ENCODE measurements around the gene MRGPRG. TPM values are rescaled to one million over a fixed set of nuclear protein-coding genes. Genes with fewer than 3 reads are reported as not detected.

MRGPRG gene
- total RNA-seq, 2 experiments from 2014 or later = not detected

DNA sequence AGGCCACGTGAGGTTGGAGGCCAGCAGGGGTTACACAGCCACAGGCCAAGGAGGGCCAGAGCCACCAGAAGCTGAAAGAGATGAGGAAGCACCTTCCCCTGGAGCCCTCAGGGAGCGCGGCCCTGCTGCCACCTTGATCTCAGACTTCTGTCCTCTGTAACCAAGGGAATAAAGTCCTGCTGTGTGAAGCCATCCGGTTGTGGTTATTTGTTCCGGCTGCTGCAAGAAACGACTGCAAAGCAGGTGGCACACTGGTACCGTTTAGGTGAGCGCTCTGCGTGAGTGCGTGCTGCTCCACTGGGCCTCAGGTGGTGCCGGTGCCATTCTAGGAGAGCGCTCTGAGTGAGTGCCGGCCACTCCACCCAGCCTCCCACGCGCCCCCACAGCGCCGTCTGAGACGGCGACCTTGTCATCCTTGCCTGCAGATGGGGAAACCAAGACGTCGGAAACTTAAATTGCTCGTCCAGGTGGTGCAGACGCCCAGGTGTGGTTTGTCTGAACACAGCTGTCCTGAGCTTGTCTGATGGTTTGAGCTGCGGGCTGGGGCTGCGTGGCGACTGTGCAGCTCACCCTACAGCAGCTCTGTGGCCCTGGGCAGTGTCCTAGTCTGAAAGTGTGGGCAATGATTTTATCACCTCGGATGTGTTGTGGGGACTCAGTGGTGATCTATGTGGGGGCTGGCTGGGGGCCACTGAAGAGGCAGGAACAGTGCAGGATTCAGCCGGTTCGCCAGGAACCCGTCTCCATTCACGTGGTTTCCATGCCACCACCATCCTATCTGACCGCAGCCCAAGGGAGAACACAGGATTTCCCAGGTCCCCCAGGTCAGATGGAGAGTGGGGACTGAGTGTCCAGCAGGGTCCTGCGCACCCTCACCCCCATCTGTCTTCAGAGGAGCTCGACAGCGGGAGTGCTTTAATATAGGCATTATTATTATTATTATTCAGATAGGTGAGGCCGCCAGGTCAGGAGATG, 4.6 kb upstream of the MRGPRG start:
- Histone ChIP-seq H3K9me2 (ENCODE audit: insufficient read depth, low read length) (no peaks in the 10 kb centered on the region), H3K36me3 (ENCODE audit: insufficient read depth, low read length) (no peaks in the 10 kb centered on the region), H3K4me3 (ENCODE audit: low read depth, low read length, poor library complexity, severe bottlenecking) (no peak overlapping the region), H3K9me3 (ENCODE audit: low read length) (no peaks in the 10 kb centered on the region), H3K4me2 (ENCODE audit: low read length) (no peak overlapping the region), H2AFZ (ENCODE audit: low read length) (no peak overlapping the region), H4K20me1 (ENCODE audit: insufficient read depth, low read length) (no peaks in the 10 kb centered on the region), H3K4me1 (ENCODE audit: insufficient read depth, low read length, poor library complexity, severe bottlenecking) (no peaks in the 10 kb centered on the region), H3K79me2 (ENCODE audit: insufficient read depth, low read depth, low read length) (no peaks in the 10 kb centered on the region), H3K27ac (ENCODE audit: low read depth, low read length, poor library complexity, severe bottlenecking) (no peak overlapping the region)
- ChIA-PET CTCF (ENCODE audit: unreplicated experiment) (no interaction called here), POLR2A (no interaction called here)
- BruUV-seq (replicated peaks) = no TSS peak
- intact Hi-C loops (cut with micrococcal nuclease; ENCODE audit: unreplicated experiment) = no loop called here
- TF ChIP-seq EZH2phosphoT487 (IDR thresholded peaks at IDR 0.05; ENCODE audit: borderline replicate concordance, low read depth, low read length) = no peak
- TF ChIP-seq, protein P1, sequence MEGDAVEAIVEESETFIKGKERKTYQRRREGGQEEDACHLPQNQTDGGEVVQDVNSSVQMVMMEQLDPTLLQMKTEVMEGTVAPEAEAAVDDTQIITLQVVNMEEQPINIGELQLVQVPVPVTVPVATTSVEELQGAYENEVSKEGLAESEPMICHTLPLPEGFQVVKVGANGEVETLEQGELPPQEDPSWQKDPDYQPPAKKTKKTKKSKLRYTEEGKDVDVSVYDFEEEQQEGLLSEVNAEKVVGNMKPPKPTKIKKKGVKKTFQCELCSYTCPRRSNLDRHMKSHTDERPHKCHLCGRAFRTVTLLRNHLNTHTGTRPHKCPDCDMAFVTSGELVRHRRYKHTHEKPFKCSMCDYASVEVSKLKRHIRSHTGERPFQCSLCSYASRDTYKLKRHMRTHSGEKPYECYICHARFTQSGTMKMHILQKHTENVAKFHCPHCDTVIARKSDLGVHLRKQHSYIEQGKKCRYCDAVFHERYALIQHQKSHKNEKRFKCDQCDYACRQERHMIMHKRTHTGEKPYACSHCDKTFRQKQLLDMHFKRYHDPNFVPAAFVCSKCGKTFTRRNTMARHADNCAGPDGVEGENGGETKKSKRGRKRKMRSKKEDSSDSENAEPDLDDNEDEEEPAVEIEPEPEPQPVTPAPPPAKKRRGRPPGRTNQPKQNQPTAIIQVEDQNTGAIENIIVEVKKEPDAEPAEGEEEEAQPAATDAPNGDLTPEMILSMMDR (conservative IDR thresholded peaks at IDR 0.05; ENCODE audit: low read length) = no peak
- DNase-seq (ENCODE audit: low spot score) = no peak

DNA sequence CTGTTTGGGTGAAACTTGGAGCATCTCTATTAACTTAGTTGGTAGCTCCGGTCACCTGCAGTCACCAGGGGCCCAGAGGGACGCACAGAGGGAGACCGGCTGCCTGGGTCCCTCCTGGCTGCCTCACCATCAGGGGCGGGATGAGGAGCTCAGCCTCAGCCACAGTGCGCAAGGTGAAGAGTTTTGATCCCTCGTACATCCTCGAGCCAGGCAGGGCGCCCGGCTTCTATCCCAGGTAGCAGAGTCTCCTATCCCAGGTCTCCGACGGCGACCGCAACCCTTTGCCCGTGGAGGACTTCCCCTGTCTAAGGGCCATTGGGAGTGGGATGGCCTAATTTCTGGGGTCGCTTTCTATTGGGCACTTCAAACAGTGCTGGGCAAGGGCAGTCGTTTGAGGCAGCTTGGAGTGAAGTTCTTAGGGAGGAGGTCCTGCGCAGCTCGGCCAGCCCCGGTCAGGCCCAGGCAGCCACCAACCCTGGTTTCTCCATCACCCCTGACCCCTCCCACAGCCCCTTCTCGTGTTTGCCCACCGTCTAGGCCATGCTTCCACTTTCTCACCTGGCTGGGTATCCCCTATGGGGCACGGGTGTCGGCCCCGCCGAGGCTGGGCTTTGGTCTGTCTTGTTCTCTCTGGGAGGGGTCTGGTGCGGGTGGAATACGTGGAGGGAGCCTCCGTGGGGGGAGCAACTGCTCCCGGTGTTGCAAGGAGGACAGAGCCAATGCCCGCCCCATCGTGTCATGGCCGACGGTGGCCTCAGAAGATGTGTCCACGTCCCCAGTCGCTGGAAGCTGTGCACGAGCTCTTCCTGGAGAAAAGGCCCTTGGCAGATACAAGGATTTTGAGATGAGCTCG, 3.6 kb upstream of the MRGPRG start:
- Histone ChIP-seq H3K9me3 (ENCODE audit: low read length) (no peaks in the 10 kb centered on the region), H3K4me2 (ENCODE audit: low read length) (no peak overlapping the region), H2AFZ (ENCODE audit: low read length) (no peak overlapping the region), H3K9me2 (ENCODE audit: insufficient read depth, low read length) (no peaks in the 10 kb centered on the region), H3K4me3 (ENCODE audit: low read depth, low read length, poor library complexity, severe bottlenecking) (no peak overlapping the region), H3K36me3 (ENCODE audit: insufficient read depth, low read length) (no peaks in the 10 kb centered on the region), H4K20me1 (ENCODE audit: insufficient read depth, low read length) (no peaks in the 10 kb centered on the region), H3K27ac (ENCODE audit: low read depth, low read length, poor library complexity, severe bottlenecking) (no peak overlapping the region), H3K79me2 (ENCODE audit: insufficient read depth, low read depth, low read length) (no peaks in the 10 kb centered on the region), H3K4me1 (ENCODE audit: insufficient read depth, low read length, poor library complexity, severe bottlenecking) (no peaks in the 10 kb centered on the region)
- intact Hi-C loops (cut with micrococcal nuclease; ENCODE audit: unreplicated experiment) = no loop called here
- TF ChIP-seq, protein P1 (conservative IDR thresholded peaks at IDR 0.05; ENCODE audit: low read length) = no peak
- TF ChIP-seq EZH2phosphoT487 (IDR thresholded peaks at IDR 0.05; ENCODE audit: borderline replicate concordance, low read depth, low read length) = no peak
- DNase-seq (ENCODE audit: low spot score) = no peak
- ChIA-PET POLR2A (interaction anchor here (0.6 kb wide), 1 partner anchor 35 kb away, joined by 5 read pairs; no protein-coding TSS in a partner anchor), CTCF (ENCODE audit: unreplicated experiment) (no interaction called here)
- no TSS peak for BruUV-seq (replicated peaks)
